DOHH2 (cell line): ENCODE data around the gene LHB.

Experiments
- CTCF ChIP-seq: fragments of 200-600 bp; sonication (generic); IDR thresholded peaks from one replicate; pipeline ENCODE4 v1.5.1; 2014; ENCODE audit warnings: antibody characterized with exemption, mild to moderate bottlenecking, low read depth, low read length; ENCODE audit not compliant: poor library complexity, severe bottlenecking
- EZH2phosphoT487 ChIP-seq: fragments of 200-600 bp; sonication (generic); IDR thresholded peaks from 2 replicates; pipeline ENCODE4 v1.6.1; 2017; ENCODE audit warnings: borderline replicate concordance, mild to moderate bottlenecking, antibody characterized with exemption, low read length, moderate library complexity, mixed read lengths

DNA sequence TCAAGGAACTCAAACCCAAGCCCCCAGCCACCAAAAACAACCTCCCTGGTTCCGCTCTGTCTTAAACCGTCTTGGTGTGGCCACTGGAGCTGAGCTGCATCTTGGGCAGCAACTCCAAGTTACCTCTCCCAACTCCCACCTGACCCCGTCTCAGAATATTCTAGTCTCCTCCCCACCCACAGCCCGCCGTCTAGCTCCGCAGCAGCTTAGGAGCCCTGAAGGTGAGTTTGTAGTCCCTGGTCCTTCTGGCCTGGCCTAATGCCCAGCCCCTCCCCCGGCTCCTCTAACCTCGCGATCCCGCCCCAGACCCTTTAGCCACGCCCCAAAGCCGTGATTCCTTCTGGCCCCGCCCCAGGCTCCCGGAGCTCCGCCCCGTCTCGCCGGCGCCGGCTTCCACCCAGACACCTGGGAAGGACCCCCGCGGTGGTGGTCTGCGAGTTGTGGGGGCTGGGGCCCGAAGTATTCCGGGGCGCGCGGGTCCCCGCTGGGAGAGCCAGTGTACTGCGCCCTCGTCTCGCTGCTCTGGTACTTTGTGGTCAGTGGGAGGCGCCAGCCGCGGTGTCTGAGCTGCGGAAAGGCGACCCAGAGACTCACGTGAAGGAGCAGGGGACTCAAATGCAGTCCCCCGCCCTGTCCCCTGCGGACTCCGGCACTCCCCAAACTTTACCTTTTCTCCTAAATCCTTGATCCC lies 2.5 kb upstream of the LHB start:
- TF ChIP-seq EZH2phosphoT487, result no peak
- TF ChIP-seq CTCF, result peak; percentile 46
